ENCODE measurements around the gene DDX43. TPM values are rescaled to one million over a fixed set of nuclear protein-coding genes. Genes with fewer than 3 reads are reported as not detected.

DDX43 gene
- total RNA-seq, 1 experiment from 2014 or later = not detected

DNA sequence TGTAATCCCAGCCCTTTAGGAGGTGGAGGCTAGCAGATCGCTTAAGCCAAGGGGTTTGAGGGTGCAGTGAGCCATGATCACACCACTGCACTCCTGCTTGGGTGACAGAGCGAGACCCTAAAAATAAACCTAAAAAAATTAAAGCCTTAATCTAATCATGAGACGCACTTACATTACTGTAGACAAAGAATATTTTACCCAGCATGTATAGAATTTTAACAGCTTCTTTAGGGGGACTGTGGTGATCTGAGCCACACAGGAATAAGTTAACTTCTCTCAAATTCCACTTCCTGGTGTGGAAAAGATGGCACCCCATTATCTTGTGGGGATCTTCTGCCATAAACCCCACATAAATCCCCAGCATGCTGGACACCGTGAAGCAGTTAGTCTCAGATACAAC, 22.6 kb upstream of the DDX43 start (continued):
- TF ChIP-seq ZNF274 (IDR thresholded peaks at IDR 0.05; ENCODE audit: low read depth, low read length) (no peak), JUND (IDR thresholded peaks at IDR 0.05) (no peak), EZH2 (IDR thresholded peaks at IDR 0.05) (no peak)
- TF ChIP-seq, protein P1, sequence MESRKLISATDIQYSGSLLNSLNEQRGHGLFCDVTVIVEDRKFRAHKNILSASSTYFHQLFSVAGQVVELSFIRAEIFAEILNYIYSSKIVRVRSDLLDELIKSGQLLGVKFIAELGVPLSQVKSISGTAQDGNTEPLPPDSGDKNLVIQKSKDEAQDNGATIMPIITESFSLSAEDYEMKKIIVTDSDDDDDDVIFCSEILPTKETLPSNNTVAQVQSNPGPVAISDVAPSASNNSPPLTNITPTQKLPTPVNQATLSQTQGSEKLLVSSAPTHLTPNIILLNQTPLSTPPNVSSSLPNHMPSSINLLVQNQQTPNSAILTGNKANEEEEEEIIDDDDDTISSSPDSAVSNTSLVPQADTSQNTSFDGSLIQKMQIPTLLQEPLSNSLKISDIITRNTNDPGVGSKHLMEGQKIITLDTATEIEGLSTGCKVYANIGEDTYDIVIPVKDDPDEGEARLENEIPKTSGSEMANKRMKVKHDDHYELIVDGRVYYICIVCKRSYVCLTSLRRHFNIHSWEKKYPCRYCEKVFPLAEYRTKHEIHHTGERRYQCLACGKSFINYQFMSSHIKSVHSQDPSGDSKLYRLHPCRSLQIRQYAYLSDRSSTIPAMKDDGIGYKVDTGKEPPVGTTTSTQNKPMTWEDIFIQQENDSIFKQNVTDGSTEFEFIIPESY (IDR thresholded peaks at IDR 0.05; ENCODE audit: extremely low read depth, insufficient replicate concordance, low read length) = no peak
- TF ChIP-seq, protein P2, sequence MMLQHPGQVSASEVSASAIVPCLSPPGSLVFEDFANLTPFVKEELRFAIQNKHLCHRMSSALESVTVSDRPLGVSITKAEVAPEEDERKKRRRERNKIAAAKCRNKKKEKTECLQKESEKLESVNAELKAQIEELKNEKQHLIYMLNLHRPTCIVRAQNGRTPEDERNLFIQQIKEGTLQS (IDR thresholded peaks at IDR 0.05) = no peak

DNA sequence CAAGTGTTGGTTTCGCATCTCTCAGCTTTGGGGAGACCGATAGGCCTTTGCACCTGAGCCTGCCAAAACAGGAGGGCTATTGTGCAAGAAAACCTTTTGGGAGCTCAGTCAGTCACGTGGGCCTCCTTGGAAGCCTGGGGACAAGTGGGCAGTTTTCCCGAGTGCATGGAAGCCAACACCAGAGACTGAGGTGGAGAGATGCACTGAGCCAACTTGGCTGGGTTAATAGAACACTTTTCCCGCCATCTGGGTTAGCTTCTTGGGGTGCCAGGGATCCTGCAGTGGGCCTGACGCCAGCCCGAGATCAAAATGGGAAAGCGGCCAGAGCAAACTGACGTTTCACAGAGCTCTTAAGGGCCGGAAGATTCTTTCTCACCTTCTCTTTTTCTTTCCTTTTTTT, 22.1 kb upstream of the DDX43 start:
- ChIA-PET RAD21 (ENCODE audit: low non-redundant PET in 1 of 2, low total read pairs in 2 of 2, uncharacterized antibody in 2 of 2, unreplicated experiment in 2 of 2) (no interaction called here), POLR2A (no interaction called here), CTCF (no interaction called here)
- ATAC-seq (no peak), DNase-seq (ENCODE audit: low read depth, low spot score) (no peak)
- H3K4me1 ChIP-seq (ENCODE audit: control insufficient read depth in 1 of 2, insufficient read depth in 2 of 2, low read length in 2 of 2) = no peaks in the 10 kb centered on the region
- no peaks in the 10 kb centered on the region for H3K79me2 ChIP-seq (ENCODE audit: insufficient read depth, low read length)
- H3K4me3 ChIP-seq (replicated peaks in 1 of 2; ENCODE audit: low read depth in 1 of 2, low read length in 2 of 2) = no peak overlapping the region
- H3K27me3 ChIP-seq (ENCODE audit: insufficient read depth, low read length) = no peaks in the 10 kb centered on the region
- H3K9me3 ChIP-seq (ENCODE audit: control insufficient read depth in 1 of 2, insufficient read depth in 1 of 2, low read depth in 1 of 2, low read length in 2 of 2) = no peaks in the 10 kb centered on the region
- no peaks in the 10 kb centered on the region for H3K9me2 ChIP-seq (ENCODE audit: insufficient read depth)
- TF ChIP-seq, protein P2 (IDR thresholded peaks at IDR 0.05) = no peak
- no peak for TF ChIP-seq YY1 (IDR thresholded peaks at IDR 0.05; ENCODE audit: extremely low read depth, insufficient replicate concordance, low read depth, low read length)
- TF ChIP-seq, protein P3, sequence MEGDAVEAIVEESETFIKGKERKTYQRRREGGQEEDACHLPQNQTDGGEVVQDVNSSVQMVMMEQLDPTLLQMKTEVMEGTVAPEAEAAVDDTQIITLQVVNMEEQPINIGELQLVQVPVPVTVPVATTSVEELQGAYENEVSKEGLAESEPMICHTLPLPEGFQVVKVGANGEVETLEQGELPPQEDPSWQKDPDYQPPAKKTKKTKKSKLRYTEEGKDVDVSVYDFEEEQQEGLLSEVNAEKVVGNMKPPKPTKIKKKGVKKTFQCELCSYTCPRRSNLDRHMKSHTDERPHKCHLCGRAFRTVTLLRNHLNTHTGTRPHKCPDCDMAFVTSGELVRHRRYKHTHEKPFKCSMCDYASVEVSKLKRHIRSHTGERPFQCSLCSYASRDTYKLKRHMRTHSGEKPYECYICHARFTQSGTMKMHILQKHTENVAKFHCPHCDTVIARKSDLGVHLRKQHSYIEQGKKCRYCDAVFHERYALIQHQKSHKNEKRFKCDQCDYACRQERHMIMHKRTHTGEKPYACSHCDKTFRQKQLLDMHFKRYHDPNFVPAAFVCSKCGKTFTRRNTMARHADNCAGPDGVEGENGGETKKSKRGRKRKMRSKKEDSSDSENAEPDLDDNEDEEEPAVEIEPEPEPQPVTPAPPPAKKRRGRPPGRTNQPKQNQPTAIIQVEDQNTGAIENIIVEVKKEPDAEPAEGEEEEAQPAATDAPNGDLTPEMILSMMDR (IDR thresholded peaks at IDR 0.05 in 2 of 3, conservative IDR thresholded peaks at IDR 0.05 in 1 of 3; ENCODE audit: borderline replicate concordance in 1 of 3, insufficient read depth in 1 of 3, low read depth in 2 of 3, low read length in 2 of 3) = no peak
- TF ChIP-seq EZH2 (IDR thresholded peaks at IDR 0.05) = no peak
- TF ChIP-seq ELF1 (IDR thresholded peaks at IDR 0.05; ENCODE audit: borderline replicate concordance, low read depth) = no peak
- no peak for TF ChIP-seq EZH2phosphoT487 (IDR thresholded peaks at IDR 0.05; ENCODE audit: borderline replicate concordance)
- no peak for TF ChIP-seq CEBPB (IDR thresholded peaks at IDR 0.05; ENCODE audit: low read depth)
- no peak for TF ChIP-seq FOSL1 (IDR thresholded peaks at IDR 0.05; ENCODE audit: low read depth)
- no peak for TF ChIP-seq JUND (IDR thresholded peaks at IDR 0.05)
- H4K20me1 ChIP-seq (ENCODE audit: insufficient read depth) = no peaks in the 10 kb centered on the region
- no peaks in the 10 kb centered on the region for H3K36me3 ChIP-seq (ENCODE audit: control insufficient read depth in 1 of 2, insufficient read depth in 2 of 2, low read length in 2 of 2)
- H3K27ac ChIP-seq (ENCODE audit: low read depth, low read length) = no peak overlapping the region
- no peak overlapping the region for H3K4me2 ChIP-seq (ENCODE audit: low read length)
- H3K9ac ChIP-seq (ENCODE audit: low read length) = no peak overlapping the region
- BruUV-seq (replicated peaks) = no TSS peak
- H2AFZ ChIP-seq (ENCODE audit: low read depth, low read length, poor library complexity, severe bottlenecking) = no peak overlapping the region
- intact Hi-C loops (cut with micrococcal nuclease) = no loop called here
